Ishikawa (cell line): ENCODE measurements around the gene TBX2.

Source experiments
- CEBPB ChIP-seq: IDR thresholded peaks from 2 replicates; pipeline ENCODE4 v1.6.1; 2012
- CREB1 ChIP-seq: IDR thresholded peaks from 2 replicates; pipeline ENCODE4 v1.6.1; 2012; ENCODE audit warnings: low read depth
- EGR1 ChIP-seq: IDR thresholded peaks from 2 replicates; pipeline ENCODE4 v1.6.1; 2012
- EP300 ChIP-seq: IDR thresholded peaks from 2 replicates; pipeline ENCODE4 v1.6.1; 2012; ENCODE audit warnings: borderline replicate concordance
- FOXM1 ChIP-seq: IDR thresholded peaks from 2 replicates; pipeline ENCODE4 v1.6.1; 2012; ENCODE audit warnings: low read depth, borderline replicate concordance
- MAX ChIP-seq: IDR thresholded peaks from 2 replicates; pipeline ENCODE4 v1.6.1; 2012
- NFIC ChIP-seq: IDR thresholded peaks from 2 replicates; pipeline ENCODE4 v1.6.1; 2012
- RAD21 ChIP-seq: IDR thresholded peaks from 2 replicates; pipeline ENCODE4 v1.6.1; 2012; ENCODE audit warnings: low read depth
- REST ChIP-seq: IDR thresholded peaks from 2 replicates; pipeline ENCODE4 v1.6.1; 2012; ENCODE audit warnings: low read depth, mild to moderate bottlenecking
- TAF1 ChIP-seq: IDR thresholded peaks from 2 replicates; pipeline ENCODE4 v1.6.1; 2012; ENCODE audit warnings: low read depth, mild to moderate bottlenecking
- TCF12 ChIP-seq: IDR thresholded peaks from 2 replicates; pipeline ENCODE4 v1.6.1; 2012; ENCODE audit warnings: low read depth
- TEAD4 ChIP-seq: IDR thresholded peaks from 2 replicates; pipeline ENCODE4 v1.6.1; 2012
- USF1 ChIP-seq: IDR thresholded peaks from 2 replicates; pipeline ENCODE4 v1.6.1; 2012
- YY1 ChIP-seq: IDR thresholded peaks from 2 replicates; pipeline ENCODE4 v1.6.1; 2012; ENCODE audit warnings: low read depth
- ZBTB7A ChIP-seq: IDR thresholded peaks from 2 replicates; pipeline ENCODE4 v1.6.1; 2012; ENCODE audit warnings: low read depth

The TBX2 gene

GRCh38 chr17:61401389-61402072, 1.9 kb downstream of the TBX2 start:
- TF ChIP-seq EP300 (no peak), CREB1 (no peak), CEBPB (no peak), MAX (no peak), FOXM1 (no peak), NFIC (no peak), TAF1 (no peak), ZBTB7A (no peak), TCF12 (no peak), YY1 (no peak), EGR1 (no peak), TEAD4 (no peak), USF1 (no peak), RAD21 (no peak), REST (no peak)

GRCh38 chr17:61402073-61402541, 2.5 kb downstream of the TBX2 start:
- TF ChIP-seq TAF1: no peak
- no peak for TF ChIP-seq FOXM1
- TF ChIP-seq USF1: no peak
- TF ChIP-seq CEBPB: no peak
- no peak for TF ChIP-seq EGR1
- TF ChIP-seq ZBTB7A: no peak
- TF ChIP-seq MAX: no peak
- no peak for TF ChIP-seq REST
- TF ChIP-seq CREB1: no peak
- no peak for TF ChIP-seq TEAD4
- no peak for TF ChIP-seq NFIC
- TF ChIP-seq RAD21: no peak
- no peak for TF ChIP-seq YY1

- no peak for TF ChIP-seq YY1
- TF ChIP-seq TEAD4: no peak
- TF ChIP-seq CEBPB: no peak
- TF ChIP-seq CREB1: no peak
- no peak for TF ChIP-seq TCF12
- no peak for TF ChIP-seq EGR1
- no peak for TF ChIP-seq RAD21
- TF ChIP-seq NFIC: no peak
- no peak for TF ChIP-seq FOXM1
- TF ChIP-seq EP300: no peak
- no peak for TF ChIP-seq USF1
- TF ChIP-seq ZBTB7A: no peak
- no peak for TF ChIP-seq MAX
Measured at GRCh38 chr17:61402978-61403800, 3.5 kb downstream of the TBX2 start.
